K562 (cell line): Measurements from ENCODE around the gene CHD3. TPM values are rescaled to one million over a fixed set of nuclear protein-coding genes. Genes with fewer than 3 reads are reported as not detected.

ENCODE experiments used
- ARID4B ChIP-seq: sonication (generic); formaldehyde crosslinking; IDR thresholded peaks from 2 replicates; pipeline ENCODE4 v1.8.0; 2022; ENCODE audit warnings: mild to moderate bottlenecking, missing genetic modification reagents
- BHLHE40 ChIP-seq: IDR thresholded peaks from 2 replicates; pipeline ENCODE4 v1.6.1; 2011; ENCODE audit warnings: low read length, improper control_type of control experiment
- CBFB ChIP-seq: sonication (generic); formaldehyde crosslinking; IDR thresholded peaks from 2 replicates; pipeline ENCODE4 v1.4.0; 2020; ENCODE audit warnings: mild to moderate bottlenecking, missing genetic modification reagents
- CC2D1A ChIP-seq: fragments of 450-650 bp; IDR thresholded peaks from 2 replicates; pipeline ENCODE4 v1.6.1; 2017; ENCODE audit warnings: mild to moderate bottlenecking
- CXXC5 ChIP-seq: fragments of 250-450 bp; sonication (Bioruptor Pico); IDR thresholded peaks from 2 replicates; pipeline ENCODE4 v1.8.0; 2022; ENCODE audit warnings: inconsistent platforms, mild to moderate bottlenecking, moderate library complexity
- ELF1 ChIP-seq: fragments of 200-800 bp; sonication (Bioruptor generic); IDR thresholded peaks from 2 replicates; pipeline ENCODE4 v1.6.1; 2016; ENCODE audit warnings: missing genetic modification characterization, missing compliant biosample characterization
- EP400 ChIP-seq: fragments of 450-650 bp; IDR thresholded peaks from 2 replicates; pipeline ENCODE4 v1.6.1; 2017; ENCODE audit warnings: antibody characterized with exemption, mild to moderate bottlenecking, moderate library complexity
- POLR3A ChIP-seq: IDR thresholded peaks from 2 replicates; pipeline ENCODE4 v1.6.1; 2011; ENCODE audit warnings: borderline replicate concordance, mild to moderate bottlenecking, moderate library complexity; ENCODE audit not compliant: insufficient read length, insufficient read depth; ENCODE audit errors: extremely low read depth
- SAP30 ChIP-seq: fragments of 200-600 bp; sonication (generic); IDR thresholded peaks from 2 replicates; pipeline ENCODE4 v1.6.1; 2012; ENCODE audit warnings: borderline replicate concordance, low read depth, mild to moderate bottlenecking, moderate library complexity, low read length, control low read depth, inconsistent platforms; ENCODE audit not compliant: insufficient read depth, poor library complexity, severe bottlenecking
- SIN3A ChIP-seq, 2 experiments: fragments of 150-350 bp in 1 of 2; IDR thresholded peaks; 2 replicates each; pipeline ENCODE4 v1.6.1; 2011 to 2016; ENCODE audit warnings: borderline replicate concordance in 2 of 2, low read depth in 2 of 2, low read length in 2 of 2, mild to moderate bottlenecking in 2 of 2, moderate library complexity in 2 of 2; ENCODE audit not compliant: control insufficient read depth in 1 of 2
- SRSF3 ChIP-seq: fragments of 200-400 bp; formaldehyde crosslinking; IDR thresholded peaks from 2 replicates; pipeline ENCODE4 v1.6.1; 2016; ENCODE audit warnings: mild to moderate bottlenecking, low read length, moderate library complexity; ENCODE audit not compliant: insufficient read depth
- TSHZ1 ChIP-seq: fragments of 250-450 bp; sonication (Bioruptor Pico); IDR thresholded peaks from 2 replicates; pipeline ENCODE4 v1.4.0; 2020; ENCODE audit warnings: mild to moderate bottlenecking, moderate library complexity
- ZNF586 ChIP-seq: fragments of 450-650 bp; formaldehyde crosslinking; conservative IDR thresholded peaks from 2 replicates; pipeline ENCODE4 v1.4.0; 2020; ENCODE audit warnings: mild to moderate bottlenecking, moderate library complexity
- polyA plus RNA-seq, 8 experiments: library from polyadenylated mRNA; depleted of rRNA in 4 of 8; stranded (reverse) in 5 of 8; unstranded in 3 of 8; fragments of >200 nt; fragmentation: Nextera tagmentation in 2 of 8; fragmentation: Illumina TruSeq in 1 of 8; extraction: Ambion mirVana in 2 of 8; extraction: Trizol in 1 of 8; gene quantifications; 2 replicates each; pipeline versions ENCODE4 v1.2.1 to v1.2.3, GENCODE V29; 2011 to 2014; ENCODE audit warnings: inconsistent platforms in 1 of 8, missing spikeins in 1 of 8
- total RNA-seq, 7 experiments: library from RNA; depleted of rRNA in 6 of 7; stranded (reverse); fragments of >200 nt in 6 of 7; fragmentation: Illumina TruSeq in 2 of 7; extraction: Trizol in 2 of 7; gene quantifications; 2 replicates each; pipeline versions ENCODE4 v1.2.1 to v1.2.3, GENCODE V29; 2011 to 2021; ENCODE audit warnings: low replicate concordance in 1 of 7
- TF ChIP-seq, protein P1 (sequence below): conservative IDR thresholded peaks from 2 replicates; pipeline ENCODE4 v1.6.1; 2011; ENCODE audit warnings: low read depth, mild to moderate bottlenecking, low read length; ENCODE audit not compliant: control insufficient read depth
- TF ChIP-seq, protein P2 (sequence below): sonication (generic); formaldehyde crosslinking; IDR thresholded peaks from 2 replicates; pipeline ENCODE4 v1.8.0; 2022; ENCODE audit warnings: mild to moderate bottlenecking, missing genetic modification reagents

Gene CHD3
- total and polyA plus RNA-seq, 9 of the 15 experiments (the other 6 are each of a cell fraction or from before 2014, with no cell fraction given), result 0.39 to 38.2 (median 21.2) TPM

GRCh38 chr17:7857713-7858521, 30.7 kb upstream of the CHD3 start, which contains the start of gene CYB5D1 (continued):
- TF ChIP-seq ARID4B (CRISPR knock-in tag) (peak; percentile 74), CC2D1A (peak; percentile 59; the same call in 1 of the 2 replicates), ZNF586 (CRISPR knock-in tag) (no peak), CBFB (0 out of 2 replicates have a peak, but pooled peaks have one; percentile 50), TSHZ1 (CRISPR knock-in tag) (no peak), EP400 (peak; percentile 88), SRSF3 (no peak), ELF1 (tag) (peak; percentile 49; the same call in 1 of the 2 replicates), BHLHE40 (peak; percentile 90), SIN3A (IDR thresholded peaks at IDR 0.05; ENCODE audit: borderline replicate concordance in 2 of 2, control insufficient read depth in 1 of 2, low read depth in 2 of 2, low read length in 2 of 2) (peak; percentile 88 to 89; a peak in 2 of 4 replicates), SAP30 (peak; percentile 93), POLR3A (no peak), CXXC5 (CRISPR knock-in tag) (peak; percentile 60)
- TF ChIP-seq, protein P1, sequence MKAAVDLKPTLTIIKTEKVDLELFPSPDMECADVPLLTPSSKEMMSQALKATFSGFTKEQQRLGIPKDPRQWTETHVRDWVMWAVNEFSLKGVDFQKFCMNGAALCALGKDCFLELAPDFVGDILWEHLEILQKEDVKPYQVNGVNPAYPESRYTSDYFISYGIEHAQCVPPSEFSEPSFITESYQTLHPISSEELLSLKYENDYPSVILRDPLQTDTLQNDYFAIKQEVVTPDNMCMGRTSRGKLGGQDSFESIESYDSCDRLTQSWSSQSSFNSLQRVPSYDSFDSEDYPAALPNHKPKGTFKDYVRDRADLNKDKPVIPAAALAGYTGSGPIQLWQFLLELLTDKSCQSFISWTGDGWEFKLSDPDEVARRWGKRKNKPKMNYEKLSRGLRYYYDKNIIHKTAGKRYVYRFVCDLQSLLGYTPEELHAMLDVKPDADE, result 0 out of 2 replicates have a peak, but pooled peaks have one; percentile 46
- TF ChIP-seq, protein P2, sequence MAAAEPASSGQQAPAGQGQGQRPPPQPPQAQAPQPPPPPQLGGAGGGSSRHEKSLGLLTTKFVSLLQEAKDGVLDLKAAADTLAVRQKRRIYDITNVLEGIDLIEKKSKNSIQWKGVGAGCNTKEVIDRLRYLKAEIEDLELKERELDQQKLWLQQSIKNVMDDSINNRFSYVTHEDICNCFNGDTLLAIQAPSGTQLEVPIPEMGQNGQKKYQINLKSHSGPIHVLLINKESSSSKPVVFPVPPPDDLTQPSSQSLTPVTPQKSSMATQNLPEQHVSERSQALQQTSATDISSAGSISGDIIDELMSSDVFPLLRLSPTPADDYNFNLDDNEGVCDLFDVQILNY, result 0 out of 2 replicates have a peak, but pooled peaks have one; percentile 28
